Activated CD8-positive, alpha-beta memory T cell treated with anti-CD3 and anti-CD28 coated beads, Interleukin-2, amount 50 U/mL, for 4 hours (primary cell): Measurements from ENCODE around the gene SLX4IP.
"Not testable (repeated sequence)": the region's sequence is repeated elsewhere in the genome, so short reads cannot be mapped to it uniquely, and the experiment has no call there.

Experiments used
- DNase-seq: peaks from one replicate; pipeline ENCODE4 v3.0.0-alpha.2; 2020

The SLX4IP gene

GRCh38 chr20:10579942-10580341, 144.8 kb downstream of the SLX4IP start:
- no peak for DNase-seq

DNA sequence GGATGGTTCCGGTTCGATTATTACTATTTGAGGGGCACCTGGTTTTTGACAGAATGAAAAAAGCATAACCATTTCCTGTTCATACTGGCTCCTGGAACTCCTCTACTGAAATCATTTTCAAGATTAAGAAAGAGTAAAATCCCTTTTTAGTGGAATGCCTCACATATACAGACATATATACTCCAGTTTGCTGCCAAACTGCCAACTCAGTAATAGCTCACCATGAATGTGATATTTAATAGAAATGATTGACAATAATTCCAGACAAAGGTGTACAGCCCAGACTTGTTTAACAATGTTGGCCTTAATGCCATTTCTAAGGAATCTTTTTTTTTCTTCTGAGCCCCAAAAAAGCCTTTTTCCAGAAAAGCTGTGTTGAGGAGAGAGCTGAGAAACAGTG, 145.6 kb downstream of the SLX4IP start:
- DNase-seq: no peak

DNA sequence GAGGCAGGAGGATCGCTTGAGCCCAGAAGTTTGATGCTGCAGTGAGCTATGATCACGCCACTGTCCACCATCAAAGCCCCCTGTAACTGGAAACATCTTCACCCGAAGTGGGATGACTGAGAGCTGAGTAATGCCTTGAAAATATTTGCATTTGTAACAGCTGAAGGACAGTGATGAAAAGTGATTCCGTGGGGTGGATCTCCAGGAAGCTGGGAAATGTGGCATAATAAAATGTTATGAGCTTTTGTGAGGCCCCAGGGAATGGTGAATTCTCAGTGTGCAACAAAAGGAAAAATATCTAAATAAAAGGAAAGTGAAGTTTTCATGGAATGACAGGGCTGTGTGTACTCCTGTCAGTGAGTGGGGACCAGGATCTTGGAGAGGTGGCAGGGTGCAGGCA, 146.7 kb downstream of the SLX4IP start:
- DNase-seq: no peak

DNA sequence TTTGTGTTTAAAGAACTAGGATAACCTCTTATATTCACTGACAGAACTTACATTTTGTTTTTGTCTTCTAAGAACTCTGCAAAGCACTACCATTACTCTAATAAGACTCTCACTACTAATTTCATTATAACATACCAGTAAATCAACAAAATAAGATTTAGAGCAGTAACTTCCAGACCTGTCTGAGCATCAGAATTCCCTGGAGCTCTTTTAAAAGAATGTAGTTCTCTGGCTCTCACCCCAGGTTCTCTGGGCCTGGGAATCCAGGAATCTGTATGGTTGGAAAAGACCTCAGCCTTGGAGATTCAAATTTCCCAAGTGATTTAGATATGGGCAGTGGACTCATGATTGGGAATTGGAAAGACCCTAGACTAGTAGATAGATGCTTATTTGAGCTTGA, 149.3 kb downstream of the SLX4IP start:
- DNase-seq: no peak

- no peak for DNase-seq
Measured at GRCh38 chr20:10585308-10585707, 150.2 kb downstream of the SLX4IP start.

- no peak for DNase-seq
Measured at GRCh38 chr20:10586296-10586695, 151.2 kb downstream of the SLX4IP start.

- DNase-seq: not testable (repeated sequence)
Measured at GRCh38 chr20:10590446-10590845, 155.3 kb downstream of the SLX4IP start.

DNA sequence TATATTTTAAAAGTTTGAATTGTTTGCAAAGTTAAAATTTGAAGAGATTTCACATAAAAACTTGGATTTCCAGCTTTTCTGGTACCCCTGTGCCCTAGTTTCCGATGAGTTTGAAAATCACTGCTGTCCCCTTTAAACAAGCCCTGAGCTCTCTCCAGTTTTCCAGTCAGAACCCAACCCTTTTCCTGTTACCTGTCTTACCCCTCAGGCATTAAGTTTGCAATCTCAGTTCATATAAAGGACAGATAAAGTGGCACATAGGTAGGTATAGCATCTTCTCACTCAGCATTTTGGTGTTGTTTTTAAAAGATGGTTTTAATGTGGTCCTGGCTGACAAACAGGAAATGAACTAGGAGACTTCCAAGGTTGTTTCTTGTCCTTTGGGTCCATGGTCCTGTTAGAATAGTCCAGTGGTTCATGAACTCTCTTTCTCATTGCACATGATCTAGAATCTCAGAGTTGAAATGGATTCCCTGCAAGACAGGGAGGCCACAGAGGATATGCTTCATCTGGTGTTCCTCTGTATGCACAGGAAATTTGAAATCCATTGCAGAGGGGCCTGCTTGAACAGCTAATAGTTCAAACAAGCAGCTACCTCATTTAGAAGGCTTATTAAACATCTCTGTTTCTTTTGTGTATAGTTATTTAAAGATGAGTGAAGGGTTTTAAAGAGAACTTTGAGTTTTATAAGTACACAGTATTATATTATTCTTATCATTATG, 156.0 kb downstream of the SLX4IP start:
- no peak for DNase-seq

DNA sequence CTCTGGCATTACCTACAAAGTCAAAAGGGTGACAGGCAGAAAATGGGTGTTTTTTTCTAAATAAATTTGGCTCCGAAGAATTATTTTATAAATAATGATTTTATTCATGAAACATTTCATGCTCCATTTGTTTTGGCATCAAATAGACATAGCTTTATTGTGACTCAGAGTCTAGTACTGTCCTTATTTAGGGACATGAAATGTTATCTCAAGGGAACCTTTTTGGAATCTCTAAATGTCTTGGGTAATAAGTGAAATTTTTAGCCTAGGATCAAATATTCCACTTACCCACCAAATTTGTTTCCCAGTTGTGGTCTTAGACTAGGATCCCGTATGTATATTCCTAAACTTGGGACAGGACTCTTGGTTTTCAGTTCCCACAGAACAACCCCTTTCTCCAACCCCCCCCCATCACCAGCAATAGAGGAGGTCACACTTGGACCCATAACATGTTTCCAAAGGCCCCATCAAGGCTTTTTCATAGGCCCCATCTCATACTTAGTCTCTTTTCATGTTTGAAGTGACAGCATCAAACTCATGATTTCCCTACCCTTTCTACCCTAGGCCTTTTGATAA, 156.9 kb downstream of the SLX4IP start:
- no peak for DNase-seq

DNA sequence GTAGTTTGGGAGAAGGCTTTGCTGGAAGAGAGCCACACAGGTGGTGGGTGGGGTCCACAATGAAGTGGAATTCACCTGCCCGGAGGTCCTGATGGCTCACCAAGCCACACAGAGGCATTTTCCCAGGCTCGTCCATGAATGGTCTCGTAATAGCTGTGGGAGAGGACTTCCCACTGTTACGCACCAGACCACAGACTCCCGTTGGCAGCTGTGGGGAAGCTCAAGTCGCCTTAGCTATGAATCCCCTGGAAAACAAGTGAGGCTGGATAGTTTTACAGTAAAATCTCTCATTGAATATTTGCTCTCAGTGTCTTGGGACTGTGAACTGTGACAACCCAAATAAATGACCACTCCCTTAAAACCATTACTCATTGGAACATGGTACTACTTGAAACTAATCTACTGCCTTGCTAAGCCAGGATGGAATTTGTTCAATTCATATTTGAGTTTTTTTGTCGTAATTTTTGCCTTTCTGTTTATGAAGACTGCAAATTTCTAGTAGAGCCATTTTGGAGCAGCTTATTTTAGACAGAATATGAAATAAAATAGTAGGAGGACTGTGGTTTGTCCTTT, 159.3 kb downstream of the SLX4IP start:
- DNase-seq: no peak

- DNase-seq: no peak
Measured at GRCh38 chr20:10595266-10595665, 160.2 kb downstream of the SLX4IP start.

DNA sequence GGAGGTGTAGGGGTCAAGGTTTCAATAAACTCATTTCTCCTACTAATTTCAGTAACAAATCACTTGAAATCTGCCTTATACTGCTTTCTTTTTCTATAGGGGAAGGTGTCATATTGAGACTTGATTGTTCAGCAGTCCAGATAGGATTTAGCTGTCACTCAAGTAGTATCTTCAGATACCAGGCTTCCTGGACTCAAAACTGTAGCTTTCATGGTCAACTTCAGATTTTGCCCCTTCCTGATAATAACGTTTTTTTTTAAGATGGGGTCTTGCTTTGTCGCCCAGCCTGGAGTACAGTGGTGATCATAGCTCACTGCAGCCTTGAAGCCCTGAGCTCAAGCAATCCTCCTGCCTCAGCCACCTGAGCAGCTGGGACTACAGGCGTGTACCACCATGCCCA, 160.9 kb downstream of the SLX4IP start:
- DNase-seq: no peak

DNA sequence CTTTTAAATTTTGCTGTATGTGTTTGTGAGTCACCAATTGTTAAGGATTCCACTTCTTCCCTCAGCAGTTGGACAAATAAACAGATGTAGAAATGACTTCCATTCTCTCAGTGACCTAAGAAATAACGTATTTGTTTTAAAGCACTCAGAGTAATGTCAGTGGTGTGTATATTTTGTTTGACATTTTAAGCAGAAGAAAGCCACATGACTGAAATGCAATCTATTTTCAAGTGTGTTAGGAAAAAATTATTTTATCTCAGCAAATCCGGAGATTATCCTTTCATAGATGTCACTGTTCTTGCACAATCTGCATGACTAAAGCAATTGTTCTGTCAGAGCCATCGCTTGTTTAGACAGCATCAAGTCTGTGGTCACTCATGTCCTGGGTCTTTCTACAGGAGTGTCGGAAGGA, 161.6 kb downstream of the SLX4IP start:
- DNase-seq: no peak

- DNase-seq: no peak
Measured at GRCh38 chr20:10597637-10598036, 162.5 kb downstream of the SLX4IP start.

DNA sequence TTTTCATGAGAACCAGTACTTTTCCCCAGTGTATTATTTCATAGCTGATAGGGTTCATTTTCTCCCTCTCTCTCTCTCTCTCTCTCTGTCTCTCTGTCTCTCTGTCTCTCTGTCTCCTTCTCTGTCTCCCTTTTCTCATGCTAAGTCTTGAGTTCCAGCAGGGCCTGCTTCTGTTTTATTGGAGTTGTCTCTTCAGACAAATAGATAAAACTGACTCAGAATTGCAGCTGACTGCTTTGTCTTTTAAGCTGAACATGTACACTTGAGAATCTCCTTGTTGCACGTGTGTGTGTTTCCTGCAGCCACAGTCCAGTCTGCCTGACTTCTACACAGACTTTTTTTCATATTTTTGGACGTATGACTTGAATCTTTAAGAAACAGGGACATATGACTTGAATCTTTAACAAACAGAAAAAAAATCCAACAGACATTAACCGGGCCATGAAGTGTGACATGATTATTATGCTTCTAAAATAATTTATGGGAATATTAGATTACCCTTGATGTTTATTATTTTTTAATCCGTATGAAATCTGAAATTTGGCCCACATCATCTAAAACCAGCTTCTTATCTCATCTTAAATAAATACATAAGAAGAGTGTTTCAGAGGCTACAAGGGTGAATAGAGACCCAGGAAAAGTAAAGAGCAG, 167.2 kb downstream of the SLX4IP start:
- no peak for DNase-seq

DNA sequence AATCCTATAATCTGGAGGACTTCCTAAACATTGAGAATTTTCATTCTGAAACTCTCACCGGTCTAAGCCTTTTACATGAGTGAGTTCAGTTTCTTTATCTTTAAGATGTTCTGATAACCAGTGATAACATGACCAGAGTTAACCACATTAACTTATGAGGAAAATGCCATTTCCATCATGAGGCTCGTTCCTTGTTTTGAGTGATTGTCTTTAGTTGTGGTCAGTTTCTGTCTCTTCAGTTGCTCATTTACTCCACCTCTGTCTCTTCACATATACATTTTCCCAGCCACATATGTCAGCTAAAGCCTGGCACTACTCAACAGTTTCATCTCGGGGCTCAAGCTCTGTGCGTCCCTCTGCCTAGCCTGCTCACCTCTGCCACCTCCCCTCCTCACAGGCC, 168.3 kb downstream of the SLX4IP start:
- DNase-seq: no peak

DNA sequence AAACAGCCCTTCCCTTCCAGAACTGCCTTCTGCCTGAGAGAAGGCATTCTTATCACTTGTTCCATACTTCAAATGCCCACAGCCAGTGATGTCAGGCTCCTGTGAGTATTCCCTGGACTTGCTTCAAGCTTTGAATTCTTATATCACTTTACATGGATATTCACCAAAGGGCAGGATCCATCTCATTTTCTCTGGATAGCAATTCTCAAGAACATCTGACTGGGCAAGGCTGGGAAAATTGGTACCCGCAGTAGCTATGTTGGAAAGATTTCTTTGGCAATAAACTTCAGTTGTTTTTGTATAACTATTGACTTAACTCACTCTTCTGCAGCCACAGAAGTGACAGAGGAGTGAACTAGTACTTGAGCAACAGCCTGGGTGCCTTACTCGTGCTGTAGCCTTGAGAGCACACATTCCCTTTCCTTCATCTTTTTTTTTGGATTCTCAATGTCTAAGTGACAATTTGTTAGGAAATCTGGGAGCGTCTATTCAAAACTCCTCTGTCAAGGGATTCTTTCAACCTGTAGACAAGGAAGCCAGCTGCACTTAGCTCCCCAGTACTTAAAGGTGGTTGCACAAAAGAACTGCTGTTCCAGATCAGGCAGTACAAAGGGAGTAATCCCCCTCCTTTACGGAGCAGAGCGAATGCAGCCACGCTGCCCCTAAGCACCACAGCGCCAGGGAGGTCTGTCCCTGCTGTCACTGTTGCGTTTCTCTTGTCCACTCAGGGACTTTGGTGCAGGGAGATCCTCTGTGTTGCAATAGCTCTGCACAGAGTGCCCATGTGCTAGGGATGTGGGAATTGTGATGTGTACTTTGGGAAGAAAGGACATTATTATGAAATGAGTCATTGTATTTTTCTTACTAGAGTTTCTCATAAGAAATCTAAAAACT, 169.1 kb downstream of the SLX4IP start:
- DNase-seq: no peak

GRCh38 chr20:10604865-10605440, 169.8 kb downstream of the SLX4IP start:
- DNase-seq: no peak

- no peak for DNase-seq
Measured at GRCh38 chr20:10605547-10606195, 170.6 kb downstream of the SLX4IP start.

DNA sequence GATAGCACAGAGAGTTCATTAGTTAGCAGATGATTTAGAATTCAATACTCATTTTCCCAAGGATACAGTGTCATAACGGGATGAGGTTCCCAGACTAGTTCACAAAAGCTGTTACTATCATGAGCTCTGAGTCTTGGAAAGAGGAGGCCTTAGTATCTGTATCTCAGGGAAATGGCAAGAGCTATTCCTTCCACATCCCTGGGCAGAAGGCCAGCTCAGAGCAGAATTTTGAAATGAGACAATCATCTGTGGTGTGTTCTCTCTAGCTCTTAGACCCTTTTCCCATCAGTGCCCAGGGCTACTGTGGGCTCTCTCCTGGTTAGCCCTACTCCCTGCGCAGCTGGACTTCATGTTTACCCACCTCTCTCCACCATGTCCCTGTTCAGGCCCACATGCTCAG, 174.2 kb downstream of the SLX4IP start:
- no peak for DNase-seq

DNA sequence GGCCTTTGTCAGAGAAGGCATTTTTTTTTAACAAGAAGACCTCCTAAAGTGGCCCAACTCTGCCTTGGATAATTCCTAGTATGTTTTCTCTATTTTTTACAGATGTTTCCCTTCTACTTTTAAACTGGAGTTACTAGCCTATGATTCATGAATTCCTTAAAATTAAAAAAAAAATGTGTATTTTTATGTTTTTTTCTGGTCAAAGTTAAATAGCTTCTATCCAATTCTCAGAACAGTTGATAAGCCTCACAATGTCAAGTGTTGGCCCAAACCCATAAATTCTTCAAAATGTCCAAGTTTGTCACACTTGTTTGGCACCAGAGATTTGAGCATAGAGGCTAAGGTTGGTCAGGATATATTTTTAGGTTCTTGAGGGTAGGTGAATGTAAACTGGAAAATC, 174.7 kb downstream of the SLX4IP start:
- no peak for DNase-seq

DNA sequence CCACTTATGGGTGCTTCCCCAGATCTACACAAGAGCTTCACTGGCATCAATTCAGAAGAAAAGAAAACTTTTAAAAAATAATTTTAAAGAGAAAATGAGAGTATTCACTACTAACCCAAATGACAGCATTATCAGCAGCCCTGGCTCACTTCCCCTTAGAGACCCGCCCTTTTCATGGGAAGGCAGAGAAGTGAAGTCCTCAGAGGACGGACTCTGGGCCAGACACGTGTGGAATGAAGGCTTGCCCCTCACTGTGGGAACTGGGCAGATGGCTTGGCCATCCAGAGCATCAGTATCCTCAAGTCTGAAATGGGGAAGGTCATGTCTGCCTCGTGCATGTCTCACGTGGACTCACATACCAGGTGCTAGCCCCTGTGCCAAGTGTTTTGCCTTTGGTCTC, 175.1 kb downstream of the SLX4IP start:
- no peak for DNase-seq
